ENCODE results near the gene NPW. TPM values are rescaled to one million over a fixed set of nuclear protein-coding genes. Genes with fewer than 3 reads are reported as not detected.
A peak's percentile ranks its signal among the peaks of the same experiment; 100 is the strongest.

The NPW gene
- total and polyA plus RNA-seq, 8 donors, result 0.43 to 2.7 (median 0.82) TPM

DNA sequence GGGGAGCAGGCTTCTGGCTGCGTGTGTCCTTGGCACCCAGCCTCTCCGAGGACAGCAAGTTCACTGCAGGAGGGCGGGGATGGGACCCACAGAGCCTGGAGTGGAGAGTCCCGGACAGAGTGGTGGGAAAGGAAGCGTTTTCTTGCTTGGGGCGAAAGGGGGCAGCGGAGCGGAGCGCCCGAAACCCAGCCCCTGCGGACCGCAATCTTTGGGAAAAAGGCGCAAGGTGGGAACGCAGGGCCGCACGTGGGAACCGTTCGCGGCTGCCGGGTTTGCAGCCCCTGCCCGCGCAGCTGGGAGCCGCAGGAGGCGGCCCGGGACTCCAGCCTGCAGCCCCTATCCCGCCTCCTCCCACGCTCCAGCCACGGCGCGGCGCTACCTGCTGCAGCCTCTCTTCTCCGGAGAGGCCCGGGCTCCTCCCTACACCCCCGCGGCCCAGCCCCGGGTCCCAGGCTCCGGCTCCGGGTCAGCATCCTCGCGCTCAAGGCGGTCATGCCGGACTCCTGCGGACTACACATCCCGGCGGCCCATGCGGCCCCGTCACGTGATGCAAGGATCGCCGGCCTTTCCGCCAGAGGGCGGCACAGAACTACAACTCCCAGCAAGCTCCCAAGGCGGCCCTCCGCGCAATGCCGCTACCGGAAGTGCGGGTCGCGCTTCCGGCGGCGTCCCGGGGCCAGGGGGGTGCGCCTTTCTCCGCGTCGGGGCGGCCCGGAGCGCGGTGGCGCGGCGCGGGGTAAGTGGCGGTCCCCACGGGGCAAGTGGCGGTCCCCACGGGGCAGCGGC, 27.9 kb downstream of the NPW start, which contains the start of the genes NTHL1 and TSC2:
TSS of gene NTHL1 (minus strand) at position 505 of the 786 bp plus-strand sequence. CDS start at position 494, 11 bp downstream.
TSS of gene TSC2 (plus strand) at position 656 of the 786 bp plus-strand sequence. CDS start 631 bp downstream, outside the sequence.
- H3K9me3 ChIP-seq, result no peaks in the 10 kb centered on the region
- H3K36me3 ChIP-seq, result no peaks in the 10 kb centered on the region
- 0 to 1% methylated on average over 68 to 81 of the region's 81 CpGs for WGBS, 2 donors
- H3K4me3 ChIP-seq, result peak within 1 kb of the TSS; percentile 90 to 96 (median 94)
- H3K4me1 ChIP-seq, result peaks cover 0 to 13% (median 10%) of the 10 kb centered on the region in 3 donors
- H3K27me3 ChIP-seq, result no peaks in the 10 kb centered on the region
- peak in 3 of 4 donors; percentile 18 to 32 (median 29) for TF ChIP-seq CTCF (IDR thresholded peaks at IDR 0.05)
- peak within 1 kb of the TSS; percentile 18 to 61 (median 52) for H3K27ac ChIP-seq
- DNase-seq (peak; percentile 92 to 99 (median 96)), FAIRE-seq (no peak), ATAC-seq (peak; percentile 97 to 99 (median 99))
- intact Hi-C loops (cut with DNase I), result no loop called here

- Histone ChIP-seq H3K9me3 (no peaks in the 10 kb centered on the region), H3K4me3 (peak overlapping the region; percentile 90 to 96 (median 94)), H3K27me3 (no peaks in the 10 kb centered on the region), H3K27ac (peak overlapping the region in 3 of 4 donors; percentile 18 to 53 (median 29)), H3K4me1 (peaks cover 0 to 13% (median 10%) of the 10 kb centered on the region in 3 donors), H3K36me3 (peaks cover 0 to 4% (median 0%) of the 10 kb centered on the region in 3 donors)
- no peak for FAIRE-seq
- peak; percentile 8 to 39 (median 22) for ATAC-seq
- DNase-seq, result no peak
- 1% methylated on average over 30 of the region's 30 CpGs for WGBS, 2 donors
- intact Hi-C loops (cut with DNase I), result no loop called here
- TF ChIP-seq CTCF (IDR thresholded peaks at IDR 0.05), result no peak
Measured at GRCh38 chr16:2048116-2048543, 28.5 kb downstream of the NPW start.

DNA sequence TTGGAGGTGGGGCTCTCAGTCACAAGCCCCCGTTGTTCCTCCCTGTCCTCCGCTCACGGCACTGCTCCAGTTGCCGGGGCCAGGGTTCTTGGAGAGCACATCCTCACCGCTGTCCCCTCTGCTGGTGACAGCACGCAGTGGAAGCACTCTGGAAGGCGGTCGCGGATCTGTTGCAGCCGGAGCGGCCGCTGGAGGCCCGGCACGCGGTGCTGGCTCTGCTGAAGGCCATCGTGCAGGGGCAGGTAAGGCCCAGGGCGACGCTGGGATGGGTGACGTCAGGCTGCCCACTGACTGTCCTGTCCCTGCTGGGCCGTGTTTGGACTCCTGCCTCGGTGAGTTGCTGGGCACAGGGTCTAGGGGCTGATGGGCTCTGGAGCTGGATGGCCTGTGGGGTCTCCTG, 33.6 kb downstream of the NPW start:
- Histone ChIP-seq H3K36me3 (peaks cover 0 to 17% (median 8%) of the 10 kb centered on the region in 3 donors), H3K27me3 (no peaks in the 10 kb centered on the region), H3K4me1 (peaks cover 0 to 9% (median 8%) of the 10 kb centered on the region in 3 donors), H3K9me3 (no peaks in the 10 kb centered on the region), H3K27ac (no peak overlapping the region), H3K4me3 (no peak overlapping the region)
- no peak for TF ChIP-seq CTCF (IDR thresholded peaks at IDR 0.05)
- intact Hi-C loops (cut with DNase I), result no loop called here
- DNase-seq (peak in 2 of 6 donors; percentile 19 to 64), ATAC-seq (no peak), FAIRE-seq (no peak)
- WGBS, 2 donors, result 95 to 97% methylated on average over 21 of the region's 21 CpGs

DNA sequence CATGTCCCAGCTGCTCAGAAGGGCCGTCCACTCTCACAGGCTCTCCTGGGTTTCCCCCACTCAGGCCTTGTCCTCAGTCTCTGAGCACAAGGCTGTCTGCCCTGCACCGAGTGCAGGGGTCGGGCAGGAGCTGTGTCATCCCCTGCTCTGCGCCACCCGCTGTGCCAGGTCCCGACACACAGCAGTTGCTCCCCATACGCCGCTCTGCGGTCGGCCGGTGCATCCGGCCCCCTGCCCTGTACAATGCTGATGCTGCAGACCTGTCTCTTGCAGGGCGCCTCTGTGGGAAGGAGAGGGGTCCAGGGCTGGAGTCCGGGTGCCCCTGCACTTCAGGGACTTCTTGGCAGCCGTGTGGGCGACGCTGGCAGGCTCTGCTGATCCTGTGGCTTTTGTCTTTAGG, 34.3 kb downstream of the NPW start:
- WGBS, 2 donors, result 94 to 97% methylated on average over 17 of the region's 17 CpGs
- Histone ChIP-seq H3K4me3 (no peak overlapping the region), H3K9me3 (no peaks in the 10 kb centered on the region), H3K27ac (no peak overlapping the region), H3K27me3 (no peaks in the 10 kb centered on the region), H3K36me3 (peaks cover 0 to 17% (median 8%) of the 10 kb centered on the region in 3 donors), H3K4me1 (peaks cover 0 to 5% (median 2%) of the 10 kb centered on the region in 3 donors)
- intact Hi-C loops (cut with DNase I), result no loop called here
- DNase-seq, result peak in 2 of 6 donors; percentile 15 to 63
- ATAC-seq, result no peak
- FAIRE-seq, result no peak
- no peak for TF ChIP-seq CTCF (IDR thresholded peaks at IDR 0.05)
